Prostate gland (tissue), 2 donors: ENCODE data around the gene SLC35E3. TPM values are rescaled to one million over a fixed set of nuclear protein-coding genes. Genes with fewer than 3 reads are reported as not detected.
A peak's percentile ranks its signal among the peaks of the same experiment; 100 is the strongest.
"Not testable (repeated sequence)": the region's sequence is repeated elsewhere in the genome, so short reads cannot be mapped to it uniquely, and the experiment has no call there.

Source experiments
- DNase-seq: peaks from one replicate; pipeline ENCODE4 v3.0.0-alpha.2; 2019; ENCODE audit warnings: low spot score
- H3K27ac ChIP-seq, 2 donors: fragments of 200-600 bp; sonication (generic); 2 replicates each; pipeline ENCODE4 v1.5.1; 2017 to 2019
- H3K27me3 ChIP-seq: fragments of 200-600 bp; sonication (generic); replicated peaks from 2 replicates; pipeline ENCODE4 v1.5.1; 2019; ENCODE audit not compliant: insufficient read depth
- H3K36me3 ChIP-seq, 2 donors: fragments of 200-600 bp; sonication (generic); 1 replicate in 1 of 2; 2 replicates in 1 of 2; pipeline versions ENCODE4 v1.5.1 to v1.8.1; 2017 to 2019
- H3K4me1 ChIP-seq: fragments of 200-600 bp; sonication (generic); replicated peaks from 2 replicates; pipeline ENCODE4 v1.5.1; 2019
- H3K4me3 ChIP-seq, 2 donors: fragments of 200-600 bp; sonication (generic); 2 replicates each; pipeline ENCODE4 v1.5.1; 2017 to 2019
- H3K9me3 ChIP-seq: fragments of 200-600 bp; sonication (generic); 2 replicates; pipeline ENCODE4 v1.5.1; 2017
- POLR2A ChIP-seq: fragments of 450-650 bp; IDR thresholded peaks from one replicate; pipeline ENCODE4 v1.6.1; 2016; ENCODE audit warnings: antibody characterized with exemption, mild to moderate bottlenecking
- POLR2AphosphoS5 ChIP-seq: sonication (generic); formaldehyde crosslinking; IDR thresholded peaks from one replicate; pipeline ENCODE4 v1.6.1; 2017; ENCODE audit warnings: antibody characterized with exemption
- WGBS: methylation state at CpG from one replicate; pipeline ENCODE4 v1.1.5; 2018; 5-methylcytosine and 5-hydroxymethylcytosine counted together
- intact Hi-C: fragments of 100-400 bp; cut with DNase I; formaldehyde crosslinking; loops from one replicate; pipeline ENCODE4 v1.14.2; 2022
- total RNA-seq, 2 donors: library from RNA; depleted of rRNA; stranded (reverse); fragments of >200 nt; gene quantifications; one replicate each; pipeline ENCODE4 v1.1.0, GENCODE V29; 2016
- TF ChIP-seq, protein P1 (sequence below), 4 experiments: fragments of 200-600 bp in 2 of 4; fragments of 450-650 bp in 2 of 4; sonication (generic) in 2 of 4; IDR thresholded peaks; 1 replicate in 3 of 4; 2 replicates in 1 of 4; pipeline ENCODE4 v1.5.1; 2016 to 2019; ENCODE audit warnings: antibody characterized with exemption in 4 of 4, mild to moderate bottlenecking in 2 of 4, moderate library complexity in 2 of 4

The SLC35E3 gene
- total RNA-seq, 2 donors from 2014 or later: 8.9 to 10.3 TPM

DNA sequence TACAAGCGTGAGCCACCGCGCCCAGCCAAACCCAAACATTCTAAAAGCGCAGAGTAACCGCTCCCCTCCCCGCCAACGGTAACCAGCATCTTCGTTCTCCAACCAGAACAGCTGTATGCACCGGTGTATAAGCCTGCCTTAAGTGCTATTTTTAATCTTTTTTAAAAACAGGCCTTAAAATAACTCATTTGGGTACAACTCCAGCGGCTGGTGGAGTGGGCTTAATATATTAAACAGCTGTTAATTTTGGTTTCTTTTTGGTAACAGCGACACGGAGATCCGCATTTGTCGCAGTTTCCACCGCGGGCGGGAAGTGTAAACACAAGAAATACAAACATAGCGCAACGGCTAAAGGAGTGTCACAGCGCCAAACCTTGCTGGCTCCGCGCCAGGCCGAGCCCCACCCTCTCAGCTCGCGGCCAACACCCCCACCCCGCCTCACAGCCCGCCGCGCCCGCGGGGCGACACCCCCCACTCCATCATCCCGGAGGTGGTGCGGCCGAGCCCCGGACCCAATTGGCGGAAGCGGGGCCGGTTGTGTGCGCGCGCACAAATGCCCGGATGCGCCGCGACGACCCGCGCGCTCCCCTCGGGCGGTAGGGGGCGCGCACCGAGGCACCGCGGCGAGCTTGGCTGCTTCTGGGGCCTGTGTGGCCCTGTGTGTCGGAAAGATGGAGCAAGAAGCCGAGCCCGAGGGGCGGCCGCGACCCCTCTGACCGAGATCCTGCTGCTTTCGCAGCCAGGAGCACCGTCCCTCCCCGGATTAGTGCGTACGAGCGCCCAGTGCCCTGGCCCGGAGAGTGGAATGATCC, 61.8 kb downstream of the SLC35E3 start, which contains the start of gene MDM2:
Gene MDM2 (plus strand): TSS at position 602 of the 812 bp plus-strand sequence. CDS start 301 bp downstream, outside the sequence.
- DNase-seq: peak; percentile 93
- no peaks in the 10 kb centered on the region for H3K27me3 ChIP-seq
- peak within 1 kb of the TSS; percentile 84 to 99 for H3K4me3 ChIP-seq
- H3K9me3 ChIP-seq: no peaks in the 10 kb centered on the region
- TF ChIP-seq, protein P1, sequence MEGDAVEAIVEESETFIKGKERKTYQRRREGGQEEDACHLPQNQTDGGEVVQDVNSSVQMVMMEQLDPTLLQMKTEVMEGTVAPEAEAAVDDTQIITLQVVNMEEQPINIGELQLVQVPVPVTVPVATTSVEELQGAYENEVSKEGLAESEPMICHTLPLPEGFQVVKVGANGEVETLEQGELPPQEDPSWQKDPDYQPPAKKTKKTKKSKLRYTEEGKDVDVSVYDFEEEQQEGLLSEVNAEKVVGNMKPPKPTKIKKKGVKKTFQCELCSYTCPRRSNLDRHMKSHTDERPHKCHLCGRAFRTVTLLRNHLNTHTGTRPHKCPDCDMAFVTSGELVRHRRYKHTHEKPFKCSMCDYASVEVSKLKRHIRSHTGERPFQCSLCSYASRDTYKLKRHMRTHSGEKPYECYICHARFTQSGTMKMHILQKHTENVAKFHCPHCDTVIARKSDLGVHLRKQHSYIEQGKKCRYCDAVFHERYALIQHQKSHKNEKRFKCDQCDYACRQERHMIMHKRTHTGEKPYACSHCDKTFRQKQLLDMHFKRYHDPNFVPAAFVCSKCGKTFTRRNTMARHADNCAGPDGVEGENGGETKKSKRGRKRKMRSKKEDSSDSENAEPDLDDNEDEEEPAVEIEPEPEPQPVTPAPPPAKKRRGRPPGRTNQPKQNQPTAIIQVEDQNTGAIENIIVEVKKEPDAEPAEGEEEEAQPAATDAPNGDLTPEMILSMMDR (IDR thresholded peaks at IDR 0.05): peak; percentile 65 to 95 (median 86)
- TF ChIP-seq POLR2A: peak; percentile 91
- TF ChIP-seq POLR2AphosphoS5: peak; percentile 82
- H3K27ac ChIP-seq: peak within 1 kb of the TSS; percentile 98 to 99
- H3K4me1 ChIP-seq: peaks cover 6% of the 10 kb centered on the region
- WGBS: 1% methylated on average over 64 of the region's 72 CpGs
- no peaks in the 10 kb centered on the region for H3K36me3 ChIP-seq
- intact Hi-C loops: loop anchor here (2.0 kb wide), 1 partner anchor 61 kb away; the partner anchor contains the start of gene SLC35E3

DNA sequence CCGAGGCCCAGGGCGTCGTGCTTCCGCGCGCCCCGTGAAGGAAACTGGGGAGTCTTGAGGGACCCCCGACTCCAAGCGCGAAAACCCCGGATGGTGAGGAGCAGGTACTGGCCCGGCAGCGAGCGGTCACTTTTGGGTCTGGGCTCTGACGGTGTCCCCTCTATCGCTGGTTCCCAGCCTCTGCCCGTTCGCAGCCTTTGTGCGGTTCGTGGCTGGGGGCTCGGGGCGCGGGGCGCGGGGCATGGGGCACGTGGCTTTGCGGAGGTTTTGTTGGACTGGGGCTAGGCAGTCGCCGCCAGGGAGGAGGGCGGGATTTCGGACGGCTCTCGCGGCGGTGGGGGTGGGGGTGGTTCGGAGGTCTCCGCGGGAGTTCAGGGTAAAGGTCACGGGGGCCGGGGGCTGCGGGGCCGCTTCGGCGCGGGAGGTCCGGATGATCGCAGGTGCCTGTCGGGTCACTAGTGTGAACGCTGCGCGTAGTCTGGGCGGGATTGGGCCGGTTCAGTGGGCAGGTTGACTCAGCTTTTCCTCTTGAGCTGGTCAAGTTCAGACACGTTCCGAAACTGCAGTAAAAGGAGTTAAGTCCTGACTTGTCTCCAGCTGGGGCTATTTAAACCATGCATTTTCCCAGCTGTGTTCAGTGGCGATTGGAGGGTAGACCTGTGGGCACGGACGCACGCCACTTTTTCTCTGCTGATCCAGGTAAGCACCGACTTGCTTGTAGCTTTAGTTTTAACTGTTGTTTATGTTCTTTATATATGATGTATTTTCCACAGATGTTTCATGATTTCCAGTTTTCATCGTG, 62.6 kb downstream of the SLC35E3 start:
- Histone ChIP-seq H3K9me3 (no peaks in the 10 kb centered on the region), H3K27me3 (no peaks in the 10 kb centered on the region), H3K27ac (peak overlapping the region; percentile 98 to 99), H3K4me1 (peaks cover 8% of the 10 kb centered on the region), H3K36me3 (no peaks in the 10 kb centered on the region), H3K4me3 (peak overlapping the region; percentile 84 to 99)
- peak; percentile 93 for DNase-seq
- WGBS: under 1% methylated on average over 48 of the region's 61 CpGs
- intact Hi-C loops: loop anchor here (2.0 kb wide), 1 partner anchor 62 kb away; the partner anchor contains the start of gene SLC35E3
- TF ChIP-seq POLR2AphosphoS5 (peak; percentile 88), POLR2A (peak; percentile 77)
- TF ChIP-seq, protein P1 (IDR thresholded peaks at IDR 0.05): peak in 1 of 4 experiments; percentile 8

DNA sequence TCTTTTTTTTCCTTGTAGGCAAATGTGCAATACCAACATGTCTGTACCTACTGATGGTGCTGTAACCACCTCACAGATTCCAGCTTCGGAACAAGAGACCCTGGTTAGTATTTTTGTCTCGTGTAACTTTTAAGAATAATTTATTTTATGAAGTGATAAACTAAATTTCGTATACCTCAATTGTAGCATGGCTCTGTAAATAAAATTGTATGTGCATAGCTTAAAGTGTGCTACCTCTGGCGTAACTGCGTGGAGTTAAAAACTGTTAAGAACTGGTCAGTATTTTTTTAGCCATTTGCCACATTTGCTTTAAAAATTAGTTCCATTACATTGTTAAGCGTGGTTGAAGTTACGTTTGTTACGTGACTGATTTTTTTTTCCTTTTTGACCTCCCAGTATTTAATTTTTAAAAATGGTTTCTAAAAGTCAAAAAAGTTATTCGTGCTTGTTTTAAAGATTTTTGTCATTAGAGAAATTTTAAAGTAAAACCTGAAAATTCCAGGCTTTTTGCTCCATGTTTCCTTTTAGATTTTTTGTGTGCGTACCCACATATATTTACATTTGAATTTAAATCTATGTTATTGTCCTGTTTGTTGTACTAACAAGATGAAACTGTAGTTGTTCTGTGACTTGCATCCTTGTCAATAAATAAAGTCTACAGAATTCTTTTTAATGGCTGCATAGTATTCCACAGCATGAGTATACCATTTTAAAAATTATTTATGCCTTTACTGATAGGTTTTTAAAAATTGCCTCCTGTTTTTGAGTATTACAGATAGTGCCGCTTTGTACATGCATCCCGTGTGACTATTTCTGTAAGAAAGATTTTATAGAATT, 63.4 kb downstream of the SLC35E3 start:
- no peaks in the 10 kb centered on the region for H3K36me3 ChIP-seq
- no peaks in the 10 kb centered on the region for H3K27me3 ChIP-seq
- TF ChIP-seq POLR2AphosphoS5: no peak
- no peak for TF ChIP-seq POLR2A
- TF ChIP-seq, protein P1 (IDR thresholded peaks at IDR 0.05): no peak
- DNase-seq: no peak
- H3K9me3 ChIP-seq: no peaks in the 10 kb centered on the region
- peaks cover 8% of the 10 kb centered on the region for H3K4me1 ChIP-seq
- H3K27ac ChIP-seq: peak overlapping the region; percentile 98 to 99
- intact Hi-C loops: loop anchor here (2.0 kb wide), 1 partner anchor 63 kb away; the partner anchor contains the start of gene SLC35E3
- H3K4me3 ChIP-seq: peak overlapping the region; percentile 84 to 99
- 74% methylated on average over 12 of the region's 12 CpGs for WGBS

DNA sequence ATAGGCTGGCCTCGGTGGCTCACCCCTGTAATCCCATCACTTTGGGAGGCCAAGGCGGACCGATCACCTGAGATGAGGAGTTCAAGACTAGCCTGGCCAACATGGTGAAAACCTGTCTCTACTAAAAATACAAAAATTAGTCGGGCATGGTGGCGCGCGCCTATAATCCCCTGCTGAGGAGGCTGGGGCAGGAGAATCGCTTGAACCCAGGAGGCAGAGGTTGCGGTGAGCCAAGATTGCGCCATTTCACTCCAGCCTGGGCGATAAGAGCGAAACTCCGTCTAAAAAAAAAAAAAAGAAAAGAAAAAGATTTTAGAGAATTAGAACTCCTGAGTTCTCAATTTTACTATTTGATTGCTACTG, 64.0 kb downstream of the SLC35E3 start:
- DNase-seq, H3K36me3 ChIP-seq, H3K27me3 ChIP-seq, H3K27ac ChIP-seq, H3K4me3 ChIP-seq, H3K9me3 ChIP-seq, H3K4me1 ChIP-seq, intact Hi-C loops: not testable (repeated sequence)
- WGBS: 95% methylated on average over 13 of the region's 13 CpGs

DNA sequence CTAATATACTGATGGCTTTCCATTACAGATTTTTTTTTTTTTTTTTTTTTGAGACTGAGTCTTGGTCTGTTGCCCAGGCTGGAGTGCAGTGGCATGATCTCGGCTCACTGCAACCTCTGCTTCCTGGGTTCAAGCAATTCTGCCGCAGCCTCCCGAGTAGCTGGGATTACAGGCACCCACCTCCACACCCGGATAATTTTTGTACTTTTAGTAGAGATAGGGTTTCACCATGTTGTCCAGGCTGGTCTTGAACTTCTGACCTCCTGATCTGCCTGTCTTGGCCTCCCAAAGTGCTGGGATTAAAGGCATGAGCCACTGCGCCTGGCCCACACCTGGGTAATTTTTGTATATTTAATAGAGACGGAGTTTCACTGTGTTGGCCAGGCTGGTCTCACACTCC, 65.6 kb downstream of the SLC35E3 start:
- H3K27ac ChIP-seq, H3K4me3 ChIP-seq, H3K36me3 ChIP-seq, DNase-seq, H3K9me3 ChIP-seq, H3K4me1 ChIP-seq, intact Hi-C loops, H3K27me3 ChIP-seq: not testable (repeated sequence)
- 83% methylated on average over 6 of the region's 6 CpGs for WGBS
